ENCODE measurements around the gene MKRN3.

DNA sequence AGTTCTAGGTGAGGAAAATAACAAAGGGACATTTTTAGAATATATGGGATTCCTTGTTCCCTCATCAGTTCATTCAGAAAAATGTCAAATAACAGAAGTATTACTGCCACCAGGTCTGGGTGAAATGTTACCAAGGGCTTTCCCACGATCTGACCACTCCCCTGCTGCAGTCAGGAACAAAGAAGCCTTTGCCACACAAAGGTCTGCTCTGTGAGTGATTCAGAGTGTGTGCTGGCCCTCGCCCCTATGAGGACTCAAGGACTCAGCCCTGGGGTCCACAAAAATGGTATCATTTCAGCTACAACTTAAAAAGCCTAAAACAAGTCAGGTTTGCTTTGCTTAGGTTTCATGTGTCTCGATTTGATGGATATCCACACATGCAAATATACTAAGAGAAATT, 5.0 kb downstream of the MKRN3 start:
- TF ChIP-seq POLR2A (IDR thresholded peaks at IDR 0.05) (no peak), CTCF (IDR thresholded peaks at IDR 0.05) (no peak), EP300 (IDR thresholded peaks at IDR 0.05) (no peak)

All from ovary (tissue), 3 donors.